Peyer's patch (tissue), 4 donors: ENCODE results near the gene IPO11. TPM values are rescaled to one million over a fixed set of nuclear protein-coding genes. Genes with fewer than 3 reads are reported as not detected.

Experiments
- DNase-seq, 3 donors: peaks; one replicate each; pipeline ENCODE4 v3.0.0-alpha.2; 2017 to 2019
- H3K27ac ChIP-seq, 4 donors: fragments of 200-600 bp; sonication (generic); one replicate each; pipeline ENCODE4 v1.5.1; 2016 to 2019
- H3K27me3 ChIP-seq, 2 donors: fragments of 200-600 bp; sonication (generic); one replicate each; pipeline ENCODE4 v1.5.1; 2019
- H3K36me3 ChIP-seq, 3 donors: fragments of 200-600 bp; sonication (generic); one replicate each; pipeline ENCODE4 v1.5.1; 2016 to 2019
- H3K4me1 ChIP-seq, 4 donors: fragments of 200-600 bp; sonication (generic); one replicate each; pipeline ENCODE4 v1.5.1; 2016 to 2019
- H3K4me3 ChIP-seq, 4 donors: fragments of 200-600 bp; sonication (generic); 1 replicate in 3 of 4; 2 replicates in 1 of 4; pipeline ENCODE4 v1.5.1; 2016 to 2019; ENCODE audit warnings: mild to moderate bottlenecking in 1 of 4
- H3K9me3 ChIP-seq, 4 donors: fragments of 200-600 bp; sonication (generic); one replicate each; pipeline ENCODE4 v1.5.1; 2016 to 2019; ENCODE audit warnings: mild to moderate bottlenecking in 1 of 4
- CTCF ChIP-seq, 6 experiments: fragments of 450-650 bp in 4 of 6; fragments of 200-600 bp in 2 of 6; sonication (generic) in 1 of 6; IDR thresholded peaks; one replicate each; pipeline ENCODE4 v1.5.1; 2017 to 2019; ENCODE audit warnings: antibody characterized with exemption in 6 of 6, mild to moderate bottlenecking in 3 of 6, moderate library complexity in 1 of 6
- POLR2A ChIP-seq, 2 donors: fragments of 450-650 bp; IDR thresholded peaks; one replicate each; pipeline ENCODE4 v1.5.1; 2017; ENCODE audit warnings: antibody characterized with exemption in 2 of 2, mild to moderate bottlenecking in 2 of 2, moderate library complexity in 2 of 2
- total RNA-seq, 4 donors: library from RNA; depleted of rRNA; stranded (reverse); fragments of >200 nt; gene quantifications; one replicate each; pipeline ENCODE4 v1.1.0, GENCODE V29; 2016

The IPO11 gene
- total RNA-seq, 4 donors from 2014 or later = 5.6 to 27.2 (median 13.1) TPM

- TF ChIP-seq POLR2A (IDR thresholded peaks at IDR 0.05) = no peak
Observed at GRCh38 chr5:62465985-62466925, 53.7 kb downstream of the IPO11 start.

GRCh38 chr5:62473209-62473608 is 60.6 kb downstream of the IPO11 start:
- Histone ChIP-seq H3K9me3 (no peaks in the 10 kb centered on the region), H3K27ac (no peak overlapping the region), H3K27me3 (no peaks in the 10 kb centered on the region), H3K36me3 (no peaks in the 10 kb centered on the region), H3K4me1 (no peaks in the 10 kb centered on the region), H3K4me3 (no peak overlapping the region)
- no peak for DNase-seq
- TF ChIP-seq CTCF (IDR thresholded peaks at IDR 0.05) (no peak), POLR2A (IDR thresholded peaks at IDR 0.05) (no peak)

More at GRCh38 chr5:62465985-62466925, 53.7 kb downstream of the IPO11 start:
- Histone ChIP-seq H3K27me3 (no peaks in the 10 kb centered on the region), H3K36me3 (peaks cover 0 to 4% (median 0%) of the 10 kb centered on the region in 3 donors), H3K9me3 (no peaks in the 10 kb centered on the region), H3K27ac (no peak overlapping the region), H3K4me3 (no peak overlapping the region), H3K4me1 (no peaks in the 10 kb centered on the region)
- no peak for DNase-seq

- Histone ChIP-seq H3K4me1 (no peaks in the 10 kb centered on the region), H3K36me3 (no peaks in the 10 kb centered on the region), H3K27me3 (no peaks in the 10 kb centered on the region), H3K27ac (no peak overlapping the region), H3K4me3 (no peak overlapping the region), H3K9me3 (no peaks in the 10 kb centered on the region)
- DNase-seq = no peak
- TF ChIP-seq POLR2A (IDR thresholded peaks at IDR 0.05) (no peak), CTCF (IDR thresholded peaks at IDR 0.05) (no peak)
Observed at GRCh38 chr5:62475072-62475471, 62.5 kb downstream of the IPO11 start.

- H3K9me3 ChIP-seq = no peaks in the 10 kb centered on the region
- TF ChIP-seq POLR2A (IDR thresholded peaks at IDR 0.05) = no peak
- no peak for TF ChIP-seq CTCF (IDR thresholded peaks at IDR 0.05)
- no peak overlapping the region for H3K4me3 ChIP-seq
- H3K27ac ChIP-seq = no peak overlapping the region
- no peak for DNase-seq
- H3K4me1 ChIP-seq = no peaks in the 10 kb centered on the region
- no peaks in the 10 kb centered on the region for H3K27me3 ChIP-seq
- no peaks in the 10 kb centered on the region for H3K36me3 ChIP-seq
Observed at GRCh38 chr5:62477801-62478200, 65.2 kb downstream of the IPO11 start.

GRCh38 chr5:62483556-62483955 is 71.0 kb downstream of the IPO11 start:
- Histone ChIP-seq H3K36me3 (no peaks in the 10 kb centered on the region), H3K27me3 (no peaks in the 10 kb centered on the region), H3K4me1 (no peaks in the 10 kb centered on the region), H3K27ac (no peak overlapping the region), H3K4me3 (no peak overlapping the region), H3K9me3 (no peaks in the 10 kb centered on the region)
- TF ChIP-seq CTCF (IDR thresholded peaks at IDR 0.05) = no peak
- no peak for TF ChIP-seq POLR2A (IDR thresholded peaks at IDR 0.05)
- no peak for DNase-seq

GRCh38 chr5:62486672-62487071 is 74.1 kb downstream of the IPO11 start:
- H3K27ac ChIP-seq = no peak overlapping the region
- DNase-seq = no peak
- H3K36me3 ChIP-seq = no peaks in the 10 kb centered on the region
- H3K9me3 ChIP-seq = no peaks in the 10 kb centered on the region
- H3K4me3 ChIP-seq = no peak overlapping the region
- TF ChIP-seq POLR2A (IDR thresholded peaks at IDR 0.05) = no peak
- TF ChIP-seq CTCF (IDR thresholded peaks at IDR 0.05) = no peak
- no peaks in the 10 kb centered on the region for H3K27me3 ChIP-seq
- no peaks in the 10 kb centered on the region for H3K4me1 ChIP-seq
